NCI-H128 (cell line): ENCODE results near the gene TRPT1.

ENCODE experiments used
- DNase-seq: peaks from one replicate; lab custom pipeline; 2025; ENCODE audit not compliant: unreplicated experiment; lab: John Stamatoyannopoulos, UW

TRPT1 gene, protein sequence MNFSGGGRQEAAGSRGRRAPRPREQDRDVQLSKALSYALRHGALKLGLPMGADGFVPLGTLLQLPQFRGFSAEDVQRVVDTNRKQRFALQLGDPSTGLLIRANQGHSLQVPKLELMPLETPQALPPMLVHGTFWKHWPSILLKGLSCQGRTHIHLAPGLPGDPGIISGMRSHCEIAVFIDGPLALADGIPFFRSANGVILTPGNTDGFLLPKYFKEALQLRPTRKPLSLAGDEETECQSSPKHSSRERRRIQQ

DNA sequence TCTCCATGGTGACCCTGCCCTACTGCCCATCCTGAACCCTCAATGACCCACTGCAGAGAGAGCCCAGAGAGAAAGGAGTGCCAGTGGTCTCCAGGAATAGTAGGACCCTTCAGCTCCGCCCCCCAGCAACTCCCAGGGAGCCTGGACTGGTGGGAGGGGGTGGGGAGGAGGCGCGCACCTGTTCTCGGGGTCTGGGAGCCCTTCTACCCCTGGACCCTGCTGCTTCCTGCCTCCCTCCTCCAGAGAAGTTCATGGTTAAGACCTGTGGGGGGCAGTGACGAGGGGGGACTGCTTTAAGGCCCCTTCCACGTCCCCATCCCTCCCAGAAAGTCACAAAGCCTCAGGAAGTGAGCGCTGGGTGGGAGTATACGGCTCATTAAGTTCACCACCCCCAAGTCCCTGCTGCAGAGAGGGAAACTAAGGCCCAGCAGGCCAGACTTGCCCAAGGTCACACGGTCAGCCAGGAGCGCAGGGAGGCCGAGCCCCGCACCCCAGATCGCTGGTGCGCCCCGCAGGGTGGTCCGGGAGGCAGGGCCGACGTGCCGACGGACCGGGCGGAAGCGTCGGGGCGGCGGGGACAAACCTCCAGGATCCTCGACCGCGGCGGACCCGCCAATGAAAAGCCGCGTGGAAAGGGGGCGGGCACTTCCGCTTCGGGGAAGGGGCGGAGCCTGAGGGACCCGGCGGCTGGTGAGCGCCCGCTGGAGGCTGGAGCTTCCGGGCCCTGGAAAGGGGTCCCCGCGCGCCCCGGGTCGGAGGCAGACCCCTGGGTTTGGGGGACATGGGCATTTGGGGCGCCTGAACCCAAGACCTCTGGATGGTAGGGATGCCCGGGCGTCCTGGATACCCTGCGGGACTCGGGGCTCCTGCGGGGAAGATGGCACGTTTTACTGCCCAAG, at the start of gene TRPT1, which contains the start of gene NUDT22:
TSS of gene TRPT1 (minus strand) at position 579 of the 899 bp plus-strand sequence. CDS start at position 253, 326 bp downstream.
TSS of gene NUDT22 (plus strand) at position 667 of the 899 bp plus-strand sequence. CDS start 379 bp downstream, outside the sequence.
- DNase-seq: peak; percentile 79

DNA sequence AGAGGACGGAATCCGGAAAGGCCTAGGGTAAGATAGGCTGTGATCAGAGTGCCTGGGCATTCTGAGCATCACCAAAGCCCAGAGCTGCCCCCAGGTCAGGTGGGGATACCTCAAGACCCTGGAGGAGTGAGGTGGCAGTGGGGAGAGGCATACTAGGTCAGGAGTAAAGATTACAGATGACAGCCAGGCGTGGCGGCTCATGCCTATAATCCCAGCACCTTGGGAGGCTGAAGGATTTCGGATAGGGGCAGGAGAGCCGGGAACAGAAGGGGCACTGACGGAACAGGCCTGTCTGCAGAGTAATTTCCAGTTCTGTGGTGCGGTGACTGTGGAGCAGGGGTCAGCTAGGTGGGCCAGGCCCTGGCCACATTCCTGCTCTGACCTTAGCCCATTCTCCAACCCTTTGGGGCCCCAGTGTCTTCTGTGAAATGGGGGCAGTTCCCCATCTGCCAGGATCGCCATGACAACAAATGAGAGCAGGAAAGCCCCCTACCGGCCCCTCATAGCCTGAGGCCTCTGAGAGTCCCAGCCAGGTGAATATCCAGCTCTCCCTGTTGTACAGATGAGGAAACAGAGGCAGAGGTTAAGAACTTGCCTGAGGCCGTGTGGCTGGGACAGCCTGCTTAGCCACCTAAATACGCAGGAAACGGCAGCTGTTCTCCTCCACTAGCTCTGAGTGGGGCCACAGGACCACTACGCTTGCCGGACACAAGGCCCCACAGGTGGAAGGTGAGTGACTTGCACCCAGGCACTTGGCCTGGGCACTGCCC, 49.2 kb upstream of the TRPT1 start:
- DNase-seq: no peak

DNA sequence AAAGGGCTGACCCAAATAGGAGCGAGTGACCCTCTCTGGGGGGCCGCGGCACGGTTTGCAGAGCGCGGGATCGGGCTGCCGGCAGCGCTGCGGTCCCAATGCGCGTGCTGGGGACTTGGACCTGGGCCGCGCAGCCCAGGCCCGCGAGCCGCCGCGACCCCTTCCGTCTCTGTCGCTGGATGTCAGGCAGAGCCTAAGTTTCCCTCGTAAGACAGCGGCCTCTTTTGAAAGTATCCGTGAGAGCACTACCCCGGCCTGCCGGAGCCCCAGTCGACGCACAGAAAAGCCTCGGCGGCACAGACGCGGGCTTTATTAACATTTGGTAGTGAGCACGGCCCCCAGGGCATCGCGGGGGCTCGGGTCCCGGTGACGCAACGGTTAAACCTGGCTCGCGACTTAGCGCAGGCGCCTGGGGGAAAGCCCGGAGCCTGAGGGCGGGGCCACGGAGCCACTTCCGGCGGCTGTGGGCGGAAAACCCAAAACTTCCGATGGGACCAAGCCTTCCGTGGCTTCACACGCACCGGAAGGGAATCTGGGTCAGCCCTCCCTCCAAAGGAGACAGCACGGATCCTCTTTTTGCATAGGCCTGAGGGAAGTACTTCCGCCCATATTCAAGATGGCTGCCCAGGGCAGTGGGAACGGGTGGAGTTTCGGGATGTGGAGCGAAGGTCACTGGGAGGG, 43.7 kb upstream of the TRPT1 start:
- DNase-seq: peak; percentile 98

DNA sequence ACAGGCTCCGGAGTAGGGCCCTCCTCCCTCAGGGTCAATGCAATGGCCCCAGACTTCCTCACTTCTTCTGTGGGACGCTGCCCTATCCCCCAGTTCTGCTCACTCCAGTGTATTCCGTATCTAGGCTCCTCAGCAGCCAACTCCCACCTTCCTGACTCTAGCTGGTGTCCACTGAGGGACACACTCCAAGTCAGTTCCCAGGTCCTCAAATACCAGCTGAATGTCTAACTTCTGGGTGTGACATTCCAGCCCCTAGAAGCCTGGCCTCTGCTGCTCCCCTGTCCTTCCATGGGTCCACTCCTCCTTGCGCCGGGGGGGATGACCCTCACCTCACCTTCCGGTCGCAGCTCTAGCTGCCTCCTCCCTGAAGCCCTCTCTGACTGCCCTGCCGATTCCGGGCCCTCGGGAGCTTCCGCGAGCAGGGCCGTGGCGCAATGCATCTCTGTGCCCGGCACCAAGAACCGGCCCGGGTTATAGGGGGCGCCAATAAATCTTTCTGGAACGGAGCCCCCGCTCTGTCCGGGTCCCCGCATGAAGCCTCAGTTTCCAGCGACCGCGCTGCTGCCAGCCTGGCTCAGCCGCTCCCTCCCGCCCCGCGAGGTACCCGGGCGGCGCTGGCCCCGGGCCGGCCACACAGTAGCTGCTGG, 43.0 kb upstream of the TRPT1 start:
- no peak for DNase-seq

DNA sequence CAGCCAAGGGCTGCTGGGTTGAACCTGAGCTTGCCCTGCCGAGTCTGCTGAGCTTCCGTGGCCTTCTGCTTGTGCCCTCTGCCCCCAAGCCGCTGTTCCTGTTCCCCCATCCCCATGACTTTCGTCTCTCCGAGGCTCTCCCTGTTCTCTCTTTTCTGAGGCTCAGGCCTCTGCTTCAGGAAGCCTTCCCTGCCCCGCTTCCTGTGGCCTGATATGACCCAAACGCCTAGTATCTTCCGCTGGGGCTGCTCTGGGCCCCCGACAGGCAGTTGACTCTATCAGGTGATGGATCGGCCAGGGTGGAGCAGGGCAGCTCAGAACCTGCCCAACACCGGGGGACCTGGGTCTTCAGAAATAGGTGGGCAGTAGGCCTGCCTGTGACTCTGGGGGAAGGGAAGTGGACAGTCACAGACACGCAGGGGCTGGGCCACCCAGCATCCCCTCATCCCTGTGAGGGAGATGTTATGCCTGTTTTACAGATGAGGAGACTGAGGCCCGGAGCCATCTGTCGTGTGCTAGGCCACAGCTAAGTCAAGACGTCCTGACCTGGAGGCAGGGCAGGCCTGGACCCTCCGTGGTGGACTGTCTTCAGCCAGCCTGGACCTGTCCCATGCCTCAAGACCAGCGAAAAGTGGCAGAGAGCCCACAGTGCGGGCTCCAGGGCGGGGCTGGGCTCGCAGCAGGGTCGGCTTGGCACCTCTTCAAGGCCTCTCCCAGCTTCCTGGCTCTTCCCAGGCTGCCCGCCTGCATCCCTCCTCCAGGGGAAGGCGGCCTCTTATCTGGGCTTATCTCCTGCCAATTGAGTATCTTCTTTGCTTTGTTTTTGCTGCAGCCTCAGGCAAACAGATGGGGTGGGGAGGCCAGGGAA, 42.3 kb upstream of the TRPT1 start:
- DNase-seq: no peak

DNA sequence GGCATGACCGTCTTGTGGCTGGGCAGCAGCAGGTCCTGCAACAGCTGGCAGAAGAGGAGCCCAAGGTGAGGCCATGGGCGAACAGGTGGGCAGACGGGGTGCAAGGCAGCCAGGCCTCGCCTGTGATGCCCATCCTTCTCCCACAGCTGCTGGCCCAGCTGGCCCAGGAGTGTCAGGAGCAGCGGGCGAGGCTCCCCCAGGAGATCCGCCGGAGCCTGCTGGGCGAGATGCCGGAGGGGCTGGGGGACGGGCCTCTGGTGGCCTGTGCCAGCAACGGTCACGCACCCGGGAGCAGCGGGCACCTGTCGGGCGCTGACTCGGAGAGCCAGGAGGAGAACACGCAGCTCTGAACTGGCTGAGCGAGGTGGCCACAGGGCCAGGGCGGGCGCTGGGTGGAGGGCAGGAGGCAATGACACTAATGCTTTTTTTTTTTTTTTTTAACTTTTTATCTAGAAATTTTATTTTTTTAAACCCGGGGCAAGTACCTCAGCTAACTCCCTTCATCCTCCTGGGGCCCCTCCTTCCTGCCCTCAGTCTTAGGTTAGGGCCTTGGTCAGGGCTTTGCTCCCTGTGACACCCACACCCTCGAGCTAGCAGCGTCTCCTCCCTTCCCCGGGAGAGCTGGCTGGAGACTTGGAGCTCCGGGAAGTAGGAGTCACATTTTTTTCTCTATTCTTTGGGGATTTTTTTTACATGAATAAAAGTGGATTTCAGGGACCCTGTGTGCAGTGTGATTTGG, 41.4 kb upstream of the TRPT1 start:
- DNase-seq: no peak

DNA sequence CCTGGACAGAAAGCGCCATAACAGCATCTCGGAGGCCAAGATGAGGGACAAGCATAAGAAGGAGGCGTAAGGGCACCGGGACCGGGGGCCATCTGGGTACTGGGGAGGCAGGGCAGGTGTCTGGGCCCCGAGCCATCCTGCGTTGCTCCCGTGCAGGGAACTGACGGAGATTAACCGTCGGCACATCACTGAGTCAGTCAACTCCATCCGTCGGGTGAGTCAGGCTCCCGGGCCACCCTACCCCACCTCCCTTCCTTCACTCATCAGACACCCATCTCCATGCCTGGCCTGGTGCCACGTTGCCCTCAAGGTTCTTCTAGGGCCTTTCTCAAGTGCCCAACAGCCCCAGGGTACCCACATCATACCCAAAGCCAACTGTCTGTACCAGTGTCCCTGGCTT, 40.4 kb upstream of the TRPT1 start:
- DNase-seq: no peak

DNA sequence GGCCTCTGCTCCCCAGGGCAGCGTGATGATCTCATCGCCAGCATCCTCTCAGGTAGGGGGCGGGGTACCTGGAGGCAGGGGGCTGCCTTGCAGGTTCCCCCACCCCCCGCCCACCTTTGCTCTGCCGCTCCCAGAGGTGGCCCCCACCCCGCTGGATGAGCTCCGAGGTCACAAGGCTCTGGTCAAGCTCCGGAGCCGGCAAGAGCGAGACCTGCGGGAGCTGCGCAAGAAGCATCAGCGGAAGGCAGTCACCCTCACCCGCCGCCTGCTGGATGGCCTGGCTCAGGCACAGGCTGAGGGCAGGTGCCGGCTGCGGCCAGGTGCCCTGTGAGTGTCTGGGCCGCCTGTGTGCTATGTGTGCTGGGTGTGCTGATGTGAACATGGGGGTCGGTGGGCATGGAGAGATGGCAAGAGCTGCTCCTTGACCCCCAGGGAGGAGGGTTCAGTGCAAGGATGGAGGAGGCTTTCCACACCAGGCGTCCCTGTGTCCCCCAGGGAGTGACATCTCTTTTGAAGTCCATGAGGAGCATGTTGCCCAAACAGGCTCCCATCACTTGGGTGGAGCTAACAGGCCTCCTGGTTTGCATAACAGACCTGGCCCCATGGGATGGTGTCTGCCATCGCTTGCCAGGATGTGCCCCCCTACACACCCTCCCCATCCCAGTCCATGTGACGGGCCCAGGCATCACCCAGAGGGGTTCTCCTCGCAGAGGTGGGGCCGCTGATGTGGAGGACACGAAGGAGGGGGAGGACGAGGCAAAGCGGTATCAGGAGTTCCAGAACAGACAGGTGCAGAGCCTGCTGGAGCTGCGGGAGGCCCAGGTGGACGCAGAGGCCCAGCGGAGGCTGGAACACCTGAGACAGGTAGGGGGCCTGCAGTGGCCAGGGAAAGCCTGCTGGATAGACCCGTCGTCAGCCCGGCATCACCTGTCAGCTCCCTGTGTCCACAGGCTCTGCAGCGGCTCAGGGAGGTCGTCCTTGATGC, 39.5 kb upstream of the TRPT1 start:
- DNase-seq: no peak

DNA sequence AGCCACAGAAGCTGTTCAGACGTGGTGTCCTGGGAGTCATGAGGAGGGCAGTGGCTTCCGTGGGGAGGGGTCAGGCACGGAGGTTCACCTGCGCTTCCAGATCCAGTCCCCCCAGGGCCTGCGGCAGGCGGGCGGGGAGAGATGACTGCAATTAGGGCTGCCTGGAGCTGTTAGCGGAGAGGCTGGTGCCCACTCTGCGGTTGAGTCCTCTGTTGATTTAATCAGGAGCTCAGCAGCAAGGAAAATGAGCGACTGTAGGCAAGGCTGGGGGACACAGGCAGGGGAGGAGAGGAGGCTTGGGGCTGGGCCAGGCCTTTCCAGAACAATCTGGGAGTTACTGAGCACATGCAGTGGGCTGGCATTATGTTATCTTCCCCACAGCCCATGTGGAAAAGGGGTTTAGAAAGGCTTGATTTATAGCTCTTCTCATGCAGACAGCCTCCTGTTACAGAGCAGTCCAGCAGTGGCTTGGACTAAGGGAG, 38.4 kb upstream of the TRPT1 start:
- DNase-seq: no peak

DNA sequence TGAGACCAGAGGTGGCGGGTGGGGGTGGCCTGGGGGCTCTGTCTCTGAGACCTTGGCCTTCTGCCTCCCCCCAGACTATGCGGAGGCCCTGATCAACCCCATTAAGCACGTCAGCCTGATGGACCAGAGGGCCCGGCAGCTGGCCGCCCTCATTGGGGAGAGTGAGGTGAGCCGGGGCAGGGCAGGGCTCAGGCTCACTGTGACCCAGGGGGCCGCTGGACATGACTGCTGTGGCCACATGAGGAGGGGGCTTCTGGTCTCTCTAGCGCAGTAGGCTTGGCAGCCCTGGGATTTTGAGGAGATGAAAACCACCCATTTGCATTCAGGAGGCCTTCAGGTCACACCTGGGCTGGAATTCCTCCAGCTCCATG, 37.9 kb upstream of the TRPT1 start:
- no peak for DNase-seq

DNA sequence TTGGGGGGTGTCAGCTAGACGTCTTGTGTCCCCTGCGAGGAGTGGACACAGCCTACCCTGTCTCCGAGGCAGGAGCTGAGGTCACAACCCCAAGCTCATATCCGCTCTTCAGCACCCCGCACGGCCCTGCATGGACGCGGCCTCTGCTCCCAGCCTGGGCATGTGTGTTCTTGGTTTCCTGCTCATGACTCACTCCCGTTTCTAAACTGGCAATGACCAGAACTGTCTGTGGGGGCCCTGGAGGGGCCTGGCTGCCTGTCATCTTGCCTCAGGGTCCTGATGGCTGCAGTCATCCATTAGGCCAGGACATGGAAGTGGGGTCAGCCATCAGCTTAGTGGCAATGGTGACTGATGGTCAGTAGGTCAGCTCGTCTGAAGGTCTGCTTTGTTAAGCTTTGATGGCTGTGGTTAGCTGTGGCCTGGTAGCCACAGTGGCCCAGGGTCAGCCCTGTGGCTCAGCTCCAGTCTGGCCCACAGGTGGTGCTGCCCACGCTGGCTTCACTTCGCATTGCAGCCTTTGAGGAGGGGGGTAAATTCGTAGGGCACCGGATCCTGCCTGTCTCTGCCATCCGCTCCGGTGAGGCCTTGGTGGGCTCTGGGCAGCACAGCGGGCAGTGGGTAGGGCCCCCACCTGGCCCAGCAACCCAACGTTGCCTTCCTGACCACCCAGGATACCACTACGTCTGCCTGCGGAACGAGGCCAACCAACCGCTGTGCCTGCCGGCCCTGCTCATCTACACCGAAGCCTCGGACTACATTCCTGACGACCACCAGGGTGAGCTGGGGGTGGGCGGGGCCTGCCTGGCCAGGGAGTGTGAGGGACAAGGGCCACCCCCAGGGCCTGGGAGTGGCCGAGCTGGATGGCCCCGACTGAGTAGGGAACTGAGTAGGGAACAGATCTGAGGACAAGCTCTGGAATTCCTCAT, 37.3 kb upstream of the TRPT1 start:
- DNase-seq: no peak

DNA sequence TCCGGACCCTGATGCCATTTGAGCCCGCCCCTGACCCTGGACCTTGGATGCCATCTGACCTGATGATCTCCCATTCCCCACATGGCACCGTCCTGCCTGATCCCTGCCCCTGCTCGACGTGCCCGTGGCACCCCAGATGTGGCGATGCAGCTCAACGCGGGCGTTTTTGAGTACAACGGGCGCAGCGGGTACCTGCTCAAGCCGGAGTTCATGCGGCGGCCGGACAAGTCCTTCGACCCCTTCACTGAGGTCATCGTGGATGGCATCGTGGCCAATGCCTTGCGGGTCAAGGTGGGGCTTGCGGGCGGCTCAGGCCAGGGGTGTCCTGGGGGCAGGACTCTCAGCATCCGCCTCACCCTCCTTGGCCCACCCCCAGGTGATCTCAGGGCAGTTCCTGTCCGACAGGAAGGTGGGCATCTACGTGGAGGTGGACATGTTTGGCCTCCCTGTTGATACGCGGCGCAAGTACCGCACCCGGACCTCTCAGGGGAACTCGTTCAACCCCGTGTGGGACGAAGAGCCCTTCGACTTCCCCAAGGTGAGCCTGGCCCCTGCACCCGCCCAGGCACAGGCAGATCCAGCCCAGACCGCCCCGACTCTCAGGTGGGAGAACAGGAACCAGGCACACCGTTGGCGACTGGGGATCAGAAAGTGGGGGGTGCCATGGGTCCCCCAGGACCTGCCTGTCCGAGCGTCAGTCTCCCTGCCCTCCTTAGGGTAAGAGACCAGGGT, 36.5 kb upstream of the TRPT1 start:
- no peak for DNase-seq

DNA sequence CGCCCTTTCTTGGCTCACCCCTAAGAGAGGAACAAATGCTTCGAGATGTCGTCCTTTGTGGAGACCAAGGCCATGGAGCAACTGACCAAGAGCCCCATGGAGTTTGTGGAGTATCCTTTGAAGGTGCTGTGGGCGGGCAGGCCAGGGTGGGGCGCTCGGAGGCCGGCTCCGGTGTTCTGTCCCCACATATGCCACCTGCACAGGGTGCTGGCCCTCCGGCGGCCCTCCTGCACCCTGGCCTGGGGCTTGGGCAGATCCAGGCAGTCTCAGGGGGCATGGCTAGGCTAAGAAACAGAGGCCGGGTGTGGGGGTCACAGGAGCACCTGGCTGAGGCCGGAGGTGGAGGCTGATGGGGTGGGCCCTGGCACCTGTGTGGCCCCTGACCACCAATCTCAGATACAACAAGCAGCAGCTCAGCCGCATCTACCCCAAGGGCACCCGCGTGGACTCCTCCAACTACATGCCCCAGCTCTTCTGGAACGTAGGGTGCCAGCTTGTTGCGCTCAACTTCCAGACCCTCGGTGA, 35.6 kb upstream of the TRPT1 start:
- DNase-seq: no peak

DNA sequence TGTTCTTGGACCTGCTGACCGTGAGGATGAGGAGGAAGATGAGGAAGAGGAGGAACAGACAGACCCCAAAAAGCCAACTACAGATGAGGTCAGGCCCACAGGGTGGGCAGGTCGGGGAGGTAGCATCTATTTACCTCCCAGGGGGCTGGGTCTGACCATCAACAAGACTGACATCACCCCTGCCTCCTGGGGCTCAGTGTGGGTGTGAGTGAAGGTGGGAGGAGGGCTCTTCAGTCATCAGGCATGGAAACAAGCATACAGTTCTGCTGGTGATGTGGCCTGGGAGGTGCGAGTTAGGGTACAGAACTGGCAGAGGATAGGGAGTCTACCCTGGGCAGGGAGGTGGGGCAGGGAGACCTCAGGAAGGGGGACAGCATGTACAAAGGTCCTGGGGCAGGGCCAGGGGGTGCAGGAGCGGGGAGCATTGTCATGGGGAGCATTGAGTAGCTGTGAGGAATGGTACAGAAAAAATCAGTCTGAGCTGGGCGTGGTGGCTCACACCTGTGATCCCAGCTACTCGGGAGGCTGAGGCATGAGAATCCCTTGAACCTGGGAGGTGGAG, 34.2 kb upstream of the TRPT1 start:
- no peak for DNase-seq

DNA sequence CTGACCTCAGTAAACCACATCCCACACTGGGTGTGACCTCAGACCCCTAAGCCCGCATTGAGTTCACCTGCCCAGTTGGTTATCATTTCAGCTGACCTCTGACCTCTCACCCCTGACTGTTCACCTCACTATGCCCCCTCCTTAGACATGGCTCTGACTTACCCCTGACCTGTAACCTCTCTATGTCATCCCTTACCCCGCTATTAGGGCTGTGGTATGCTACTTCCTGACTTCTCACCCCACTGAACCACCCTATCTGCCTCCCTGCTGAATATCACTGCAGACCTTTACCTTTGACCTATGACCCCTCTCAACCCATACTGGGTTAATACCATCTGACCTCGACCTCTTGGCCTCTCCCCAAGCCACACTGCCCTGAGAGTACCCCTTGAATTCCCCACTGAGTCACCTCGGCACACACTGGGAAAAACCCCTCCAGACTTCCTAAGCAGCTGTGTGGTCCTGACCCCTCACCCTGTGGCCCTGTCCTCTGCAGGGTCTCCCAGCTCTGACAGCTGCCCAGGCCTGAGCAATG, 33.6 kb upstream of the TRPT1 start:
- no peak for DNase-seq
